HCT116 (cell line): ENCODE measurements around the gene CXCL1. TPM values are rescaled to one million over a fixed set of nuclear protein-coding genes. Genes with fewer than 3 reads are reported as not detected.
A peak's percentile ranks its signal among the peaks of the same experiment; 100 is the strongest.

ENCODE experiments used
- ATAC-seq: fragments of 200-7000 bp; cut with Tn5 transposase; 2 replicates; pipeline ENCODE4 v1.9.1; 2020; ENCODE audit warnings: mild to moderate bottlenecking, moderate library complexity
- BruUV-seq: library from RNA; stranded (reverse); fragments of 400-500 nt; replicated peaks from 2 replicates; lab custom pipeline; 2021; lab: Mats Ljungman, UMichigan
- CTCF ChIA-PET: fragments of 300-600 bp; sonication (Branson Sonifier 250); formaldehyde crosslinking; loops from one replicate; lab custom pipeline; 2021; ENCODE audit warnings: antibody characterized with exemption; lab: Charles Lee
- POLR2A ChIA-PET: fragments of 300-600, 350-600 bp; sonication (Branson Sonifier 250); formaldehyde crosslinking; loops from one replicate; lab custom pipeline; 2021; ENCODE audit warnings: antibody characterized with exemption; lab: Charles Lee
- RAD21 ChIA-PET, 2 experiments: fragments of 300-600 bp; sonication (Branson Sonifier 250); formaldehyde crosslinking; loops; one replicate each; lab custom pipeline; 2023; ENCODE audit warnings: low total read pairs in 2 of 2; ENCODE audit not compliant: uncharacterized antibody in 2 of 2, unreplicated experiment in 2 of 2, low non-redundant PET in 1 of 2; lab: Charles Lee
- DNase-seq: peaks from one replicate; pipeline ENCODE4 v3.0.0-alpha.2; 2010; ENCODE audit warnings: low read depth, low spot score
- H2AFZ ChIP-seq: fragments of 200-600 bp; shearing (Covaris generic), sonication (generic); 2 replicates; pipeline ENCODE4 v1.6.1; 2017; ENCODE audit warnings: low read depth, mixed run types, mixed read lengths, antibody characterized with exemption, low read length; ENCODE audit not compliant: poor library complexity, severe bottlenecking
- H3K27ac ChIP-seq: 2 replicates; pipeline ENCODE4 v1.5.1; 2012; ENCODE audit warnings: low read depth, low read length
- H3K27me3 ChIP-seq: fragments of 200-600 bp; sonication (generic); 2 replicates; pipeline ENCODE4 v1.6.1; 2016; ENCODE audit warnings: mixed run types, low read length, mixed read lengths; ENCODE audit not compliant: insufficient read depth
- H3K36me3 ChIP-seq, 2 experiments: fragments of 200-500 bp in 1 of 2; fragments of 200-600 bp in 1 of 2; sonication (Bioruptor generic) in 1 of 2; sonication (generic) in 1 of 2; 2 replicates each; pipeline versions ENCODE4 v1.5.1 to v1.6.1; 2014 to 2016; ENCODE audit warnings: low read length in 2 of 2, inconsistent platforms in 1 of 2, mixed read lengths in 1 of 2, mixed run types in 1 of 2; ENCODE audit not compliant: insufficient read depth in 2 of 2, control insufficient read depth in 1 of 2
- H3K4me1 ChIP-seq, 2 experiments: fragments of 200-600 bp in 1 of 2; sonication (generic) in 1 of 2; 2 replicates each; pipeline versions ENCODE4 v1.5.1 to v1.6.1; 2012 to 2017; ENCODE audit warnings: low read length in 2 of 2, inconsistent platforms in 1 of 2, mild to moderate bottlenecking in 1 of 2, mixed read lengths in 1 of 2, mixed run types in 1 of 2, moderate library complexity in 1 of 2; ENCODE audit not compliant: insufficient read depth in 2 of 2, control insufficient read depth in 1 of 2
- H3K4me2 ChIP-seq: fragments of 200-600 bp; sonication (generic); 2 replicates; pipeline ENCODE4 v1.6.1; 2017; ENCODE audit warnings: mixed run types, low read length, mixed read lengths
- H3K4me3 ChIP-seq, 2 experiments: fragments of 200-600 bp in 1 of 2; sonication (generic) in 1 of 2; replicated peaks in 1 of 2; 2 replicates each; pipeline ENCODE4 v1.5.1; 2011 to 2016; ENCODE audit warnings: low read length in 2 of 2, control low read depth in 1 of 2, low read depth in 1 of 2, mild to moderate bottlenecking in 1 of 2, mixed read lengths in 1 of 2, mixed run types in 1 of 2
- H3K79me2 ChIP-seq: fragments of 200-600 bp; sonication (generic); 2 replicates; pipeline ENCODE4 v1.6.1; 2017; ENCODE audit warnings: mild to moderate bottlenecking, mixed run types, low read length, moderate library complexity, mixed read lengths; ENCODE audit not compliant: insufficient read depth
- H3K9ac ChIP-seq: fragments of 200-600 bp; sonication (generic); 2 replicates; pipeline ENCODE4 v1.6.1; 2016; ENCODE audit warnings: low read length, mixed read lengths
- H3K9me2 ChIP-seq: fragments of 200-600 bp; sonication (generic), shearing (Covaris generic); 2 replicates; pipeline ENCODE4 v1.6.1; 2017; ENCODE audit warnings: mixed run types, mild to moderate bottlenecking, moderate library complexity; ENCODE audit not compliant: insufficient read depth
- H3K9me3 ChIP-seq, 2 experiments: fragments of 200-500 bp in 1 of 2; fragments of 200-600 bp in 1 of 2; sonication (Bioruptor generic) in 1 of 2; sonication (generic) in 1 of 2; 2 replicates each; pipeline ENCODE4 v1.6.1; 2014 to 2017; ENCODE audit warnings: low read length in 2 of 2, mixed read lengths in 2 of 2, inconsistent platforms in 1 of 2, low read depth in 1 of 2, mild to moderate bottlenecking in 1 of 2, mixed run types in 1 of 2, moderate library complexity in 1 of 2; ENCODE audit not compliant: control insufficient read depth in 1 of 2, insufficient read depth in 1 of 2
- H4K20me1 ChIP-seq: fragments of 200-600 bp; sonication (generic), shearing (Covaris generic); 2 replicates; pipeline ENCODE4 v1.6.1; 2017; ENCODE audit warnings: mixed run types, mild to moderate bottlenecking, moderate library complexity; ENCODE audit not compliant: insufficient read depth
- CBX3 ChIP-seq: IDR thresholded peaks from 2 replicates; pipeline ENCODE4 v1.6.1; 2012; ENCODE audit warnings: low read depth
- EZH2 ChIP-seq: fragments of 200-600 bp; sonication (generic); IDR thresholded peaks from 2 replicates; pipeline ENCODE4 v1.6.1; 2017; ENCODE audit warnings: antibody characterized with exemption, mixed run types
- JUND ChIP-seq: IDR thresholded peaks from 2 replicates; pipeline ENCODE4 v1.6.1; 2012
- MAX ChIP-seq: IDR thresholded peaks from 2 replicates; pipeline ENCODE4 v1.6.1; 2012
- RAD21 ChIP-seq: IDR thresholded peaks from 2 replicates; pipeline ENCODE4 v1.6.1; 2012; ENCODE audit warnings: low read depth, mild to moderate bottlenecking
- SRF ChIP-seq: IDR thresholded peaks from 2 replicates; pipeline ENCODE4 v1.6.1; 2012; ENCODE audit warnings: low read depth
- ZBTB33 ChIP-seq: IDR thresholded peaks from 2 replicates; pipeline ENCODE4 v1.6.1; 2011; ENCODE audit warnings: mild to moderate bottlenecking, low read length, moderate library complexity; ENCODE audit not compliant: insufficient replicate concordance; ENCODE audit errors: extremely low read depth
- ZFX ChIP-seq: fragments of 450-650 bp; IDR thresholded peaks from 2 replicates; pipeline ENCODE4 v1.6.1; 2017
- intact Hi-C: fragments of 100-400 bp; cut with micrococcal nuclease; formaldehyde crosslinking; loops from 2 replicates; pipeline ENCODE4 v1.10.0; 2022
- total RNA-seq: library from RNA; stranded (reverse); gene quantifications from one replicate; pipeline ENCODE4 v1.2.1, GENCODE V29; 2021; ENCODE audit not compliant: unreplicated experiment
- TF ChIP-seq, protein P1 (sequence below), 3 experiments: fragments of 200-600 bp in 1 of 3; sonication (generic) in 1 of 3; IDR thresholded peaks in 2 of 3; conservative IDR thresholded peaks in 1 of 3; 2 replicates each; pipeline ENCODE4 v1.5.1; 2012 to 2017; ENCODE audit warnings: low read depth in 2 of 3, low read length in 2 of 3, antibody characterized with exemption in 1 of 3, borderline replicate concordance in 1 of 3, control low read depth in 1 of 3, mild to moderate bottlenecking in 1 of 3, mixed read lengths in 1 of 3, mixed run types in 1 of 3, moderate library complexity in 1 of 3; ENCODE audit not compliant: insufficient read depth in 1 of 3

The CXCL1 gene
- total RNA-seq, 1 experiment from 2014 or later = 2.5 TPM

- Histone ChIP-seq H3K4me1 (peaks cover 0 to 10% of the 10 kb centered on the region in 2 experiments; a peak in 2 of 4 replicates), H3K9me2 (no peaks in the 10 kb centered on the region), H3K27me3 (no peaks in the 10 kb centered on the region), H3K36me3 (no peaks in the 10 kb centered on the region), H2AFZ (peak overlapping the region; percentile 81), H3K27ac (no peak overlapping the region), H3K79me2 (no peaks in the 10 kb centered on the region), H3K4me2 (no peak overlapping the region), H3K4me3 (no peak overlapping the region), H3K9ac (no peak overlapping the region), H4K20me1 (no peaks in the 10 kb centered on the region), H3K9me3 (no peaks in the 10 kb centered on the region)
- DNase-seq (no peak), ATAC-seq (peak; percentile 37)
- intact Hi-C loops = loop anchor here (1.0 to 10.0 kb wide), 3 partner anchors 135 to 520 kb away; no protein-coding TSS in a partner anchor
- TF ChIP-seq, protein P1, sequence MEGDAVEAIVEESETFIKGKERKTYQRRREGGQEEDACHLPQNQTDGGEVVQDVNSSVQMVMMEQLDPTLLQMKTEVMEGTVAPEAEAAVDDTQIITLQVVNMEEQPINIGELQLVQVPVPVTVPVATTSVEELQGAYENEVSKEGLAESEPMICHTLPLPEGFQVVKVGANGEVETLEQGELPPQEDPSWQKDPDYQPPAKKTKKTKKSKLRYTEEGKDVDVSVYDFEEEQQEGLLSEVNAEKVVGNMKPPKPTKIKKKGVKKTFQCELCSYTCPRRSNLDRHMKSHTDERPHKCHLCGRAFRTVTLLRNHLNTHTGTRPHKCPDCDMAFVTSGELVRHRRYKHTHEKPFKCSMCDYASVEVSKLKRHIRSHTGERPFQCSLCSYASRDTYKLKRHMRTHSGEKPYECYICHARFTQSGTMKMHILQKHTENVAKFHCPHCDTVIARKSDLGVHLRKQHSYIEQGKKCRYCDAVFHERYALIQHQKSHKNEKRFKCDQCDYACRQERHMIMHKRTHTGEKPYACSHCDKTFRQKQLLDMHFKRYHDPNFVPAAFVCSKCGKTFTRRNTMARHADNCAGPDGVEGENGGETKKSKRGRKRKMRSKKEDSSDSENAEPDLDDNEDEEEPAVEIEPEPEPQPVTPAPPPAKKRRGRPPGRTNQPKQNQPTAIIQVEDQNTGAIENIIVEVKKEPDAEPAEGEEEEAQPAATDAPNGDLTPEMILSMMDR (IDR thresholded peaks at IDR 0.05 in 2 of 3, conservative IDR thresholded peaks at IDR 0.05 in 1 of 3; ENCODE audit: borderline replicate concordance in 1 of 3, insufficient read depth in 1 of 3, low read depth in 2 of 3, low read length in 2 of 3) = peak; percentile 47 to 71 (median 70); a peak in 5 of 6 replicates
- TF ChIP-seq SRF = no peak
- TF ChIP-seq MAX = no peak
- TF ChIP-seq CBX3 = no peak
- peak; percentile 66 for TF ChIP-seq RAD21
- no peak for TF ChIP-seq EZH2
- no peak for TF ChIP-seq JUND
- TF ChIP-seq ZFX = no peak
- no peak for TF ChIP-seq ZBTB33
- CTCF ChIA-PET = interaction anchor here (0.6 to 1.6 kb wide), 21 partner anchors 9 to 524 kb away, joined by 3 to 19 read pairs (median 5); partner anchors contain the start of gene CXCL8
- POLR2A ChIA-PET = interaction anchor here (0.8 to 1.1 kb wide), 2 partner anchors 157 to 270 kb away, joined by 3 to 4 read pairs; no protein-coding TSS in a partner anchor
- no TSS peak for BruUV-seq
- RAD21 ChIA-PET = interaction anchor here (0.6 to 1.3 kb wide), 6 partner anchors 46 to 270 kb away, joined by 3 to 4 read pairs (median 3); no protein-coding TSS in a partner anchor
Measured at GRCh38 chr4:73864365-73864764, 4.8 kb upstream of the CXCL1 start.
